ENCODE measurements around the gene SLC51A. TPM values are rescaled to one million over a fixed set of nuclear protein-coding genes. Genes with fewer than 3 reads are reported as not detected.
"Not testable (repeated sequence)": the region's sequence is repeated elsewhere in the genome, so short reads cannot be mapped to it uniquely, and the experiment has no call there.

Gene SLC51A
- 0.24 and 0.30 TPM in 2 replicates for total RNA-seq (2014; rRNA removed; shearing (Covaris generic))

- Histone ChIP-seq H3K27me3 (ENCODE audit: control insufficient read depth, insufficient read depth, low read length) (no peaks in the 10 kb centered on the region), H3K4me3 (ENCODE audit: insufficient read depth, low read depth, low read length) (peak within 1 kb of the TSS; percentile 33; the same call in 1 of the 2 replicates), H3K36me3 (replicated peaks; ENCODE audit: control insufficient read depth, insufficient read depth, low read length) (no peaks in the 10 kb centered on the region)
- DNase-seq: peak; percentile 89
These were observed at the start of gene SLC51A for GRCh38 chr3:196216089-196216564. SLC51A (plus strand) TSS chr3:196216534; CDS start chr3:196216713, 179 bp downstream.

GRCh38 chr3:196166741-196167140 is 49.6 kb upstream of the SLC51A start:
- no peak overlapping the region for H3K4me3 ChIP-seq (ENCODE audit: insufficient read depth, low read depth, low read length)
- no peaks in the 10 kb centered on the region for H3K36me3 ChIP-seq (replicated peaks; ENCODE audit: control insufficient read depth, insufficient read depth, low read length)
- DNase-seq: no peak
- H3K27me3 ChIP-seq (ENCODE audit: control insufficient read depth, insufficient read depth, low read length): no peaks in the 10 kb centered on the region

GRCh38 chr3:196168808-196169391 is 47.4 kb upstream of the SLC51A start:
- no peaks in the 10 kb centered on the region for H3K27me3 ChIP-seq (ENCODE audit: control insufficient read depth, insufficient read depth, low read length)
- no peaks in the 10 kb centered on the region for H3K36me3 ChIP-seq (replicated peaks; ENCODE audit: control insufficient read depth, insufficient read depth, low read length)
- no peak for DNase-seq

GRCh38 chr3:196169836-196170240 is 46.5 kb upstream of the SLC51A start:
- Histone ChIP-seq H3K36me3 (replicated peaks; ENCODE audit: control insufficient read depth, insufficient read depth, low read length) (no peaks in the 10 kb centered on the region), H3K4me3 (ENCODE audit: insufficient read depth, low read depth, low read length) (no peak overlapping the region), H3K27me3 (ENCODE audit: control insufficient read depth, insufficient read depth, low read length) (no peaks in the 10 kb centered on the region)
- DNase-seq: no peak

More at GRCh38 chr3:196168808-196169391, 47.4 kb upstream of the SLC51A start:
- no peak overlapping the region for H3K4me3 ChIP-seq (ENCODE audit: insufficient read depth, low read depth, low read length)

GRCh38 chr3:196170296-196170695 is 46.0 kb upstream of the SLC51A start:
- not testable (repeated sequence) for H3K36me3 ChIP-seq (replicated peaks; ENCODE audit: control insufficient read depth, insufficient read depth, low read length); H3K27me3 ChIP-seq (ENCODE audit: control insufficient read depth, insufficient read depth, low read length); DNase-seq; H3K4me3 ChIP-seq (ENCODE audit: insufficient read depth, low read depth, low read length)

GRCh38 chr3:196174652-196175051 is 41.7 kb upstream of the SLC51A start:
- no peaks in the 10 kb centered on the region for H3K27me3 ChIP-seq (ENCODE audit: control insufficient read depth, insufficient read depth, low read length)
- no peak for DNase-seq

GRCh38 chr3:196175116-196175625 is 41.2 kb upstream of the SLC51A start:
- DNase-seq: peak; percentile 49
- no peaks in the 10 kb centered on the region for H3K27me3 ChIP-seq (ENCODE audit: control insufficient read depth, insufficient read depth, low read length)

More at GRCh38 chr3:196174652-196175051, 41.7 kb upstream of the SLC51A start:
- Histone ChIP-seq H3K4me3 (ENCODE audit: insufficient read depth, low read depth, low read length) (no peak overlapping the region), H3K36me3 (replicated peaks; ENCODE audit: control insufficient read depth, insufficient read depth, low read length) (no peaks in the 10 kb centered on the region)

GRCh38 chr3:196175722-196176121 is 40.6 kb upstream of the SLC51A start:
- peak; percentile 42 for DNase-seq
- no peaks in the 10 kb centered on the region for H3K27me3 ChIP-seq (ENCODE audit: control insufficient read depth, insufficient read depth, low read length)
- H3K4me3 ChIP-seq (ENCODE audit: insufficient read depth, low read depth, low read length): no peak overlapping the region
- no peaks in the 10 kb centered on the region for H3K36me3 ChIP-seq (replicated peaks; ENCODE audit: control insufficient read depth, insufficient read depth, low read length)

More at GRCh38 chr3:196175116-196175625, 41.2 kb upstream of the SLC51A start:
- H3K36me3 ChIP-seq (replicated peaks; ENCODE audit: control insufficient read depth, insufficient read depth, low read length): no peaks in the 10 kb centered on the region
- H3K4me3 ChIP-seq (ENCODE audit: insufficient read depth, low read depth, low read length): no peak overlapping the region

GRCh38 chr3:196177567-196177966 is 38.8 kb upstream of the SLC51A start:
- no peak overlapping the region for H3K4me3 ChIP-seq (ENCODE audit: insufficient read depth, low read depth, low read length)
- no peaks in the 10 kb centered on the region for H3K36me3 ChIP-seq (replicated peaks; ENCODE audit: control insufficient read depth, insufficient read depth, low read length)
- DNase-seq: peak; percentile 43
- H3K27me3 ChIP-seq (ENCODE audit: control insufficient read depth, insufficient read depth, low read length): no peaks in the 10 kb centered on the region

- Histone ChIP-seq H3K36me3 (replicated peaks; ENCODE audit: control insufficient read depth, insufficient read depth, low read length) (no peaks in the 10 kb centered on the region), H3K27me3 (ENCODE audit: control insufficient read depth, insufficient read depth, low read length) (no peaks in the 10 kb centered on the region), H3K4me3 (ENCODE audit: insufficient read depth, low read depth, low read length) (no peak overlapping the region)
- peak; percentile 27 for DNase-seq
These were observed 38.4 kb upstream of the SLC51A start for GRCh38 chr3:196177967-196178366.

- no peaks in the 10 kb centered on the region for H3K27me3 ChIP-seq (ENCODE audit: control insufficient read depth, insufficient read depth, low read length)
- no peaks in the 10 kb centered on the region for H3K36me3 ChIP-seq (replicated peaks; ENCODE audit: control insufficient read depth, insufficient read depth, low read length)
- no peak for DNase-seq
- H3K4me3 ChIP-seq (ENCODE audit: insufficient read depth, low read depth, low read length): no peak overlapping the region
These were observed 37.3 kb upstream of the SLC51A start for GRCh38 chr3:196178993-196179379.

- peak; percentile 83 for DNase-seq
These were observed 36.7 kb upstream of the SLC51A start for GRCh38 chr3:196179380-196180308.

GRCh38 chr3:196180346-196180745 is 36.0 kb upstream of the SLC51A start:
- Histone ChIP-seq H3K36me3 (replicated peaks; ENCODE audit: control insufficient read depth, insufficient read depth, low read length) (no peaks in the 10 kb centered on the region), H3K4me3 (ENCODE audit: insufficient read depth, low read depth, low read length) (no peak overlapping the region), H3K27me3 (ENCODE audit: control insufficient read depth, insufficient read depth, low read length) (no peaks in the 10 kb centered on the region)
- DNase-seq: no peak

More at GRCh38 chr3:196179380-196180308, 36.7 kb upstream of the SLC51A start:
- no peaks in the 10 kb centered on the region for H3K36me3 ChIP-seq (replicated peaks; ENCODE audit: control insufficient read depth, insufficient read depth, low read length)
- no peak overlapping the region for H3K4me3 ChIP-seq (ENCODE audit: insufficient read depth, low read depth, low read length)
- no peaks in the 10 kb centered on the region for H3K27me3 ChIP-seq (ENCODE audit: control insufficient read depth, insufficient read depth, low read length)

GRCh38 chr3:196181127-196181546 is 35.2 kb upstream of the SLC51A start:
- DNase-seq: peak; percentile 39
- Histone ChIP-seq H3K27me3 (ENCODE audit: control insufficient read depth, insufficient read depth, low read length) (no peaks in the 10 kb centered on the region), H3K36me3 (replicated peaks; ENCODE audit: control insufficient read depth, insufficient read depth, low read length) (no peaks in the 10 kb centered on the region), H3K4me3 (ENCODE audit: insufficient read depth, low read depth, low read length) (no peak overlapping the region)

- not testable (repeated sequence) for DNase-seq; H3K4me3 ChIP-seq (ENCODE audit: insufficient read depth, low read depth, low read length); H3K36me3 ChIP-seq (replicated peaks; ENCODE audit: control insufficient read depth, insufficient read depth, low read length); H3K27me3 ChIP-seq (ENCODE audit: control insufficient read depth, insufficient read depth, low read length)
These were observed 32.2 kb upstream of the SLC51A start for GRCh38 chr3:196184169-196184432.

Data from H7 (cell line).